Stimulated activated CD4-positive, alpha-beta T cell treated with anti-CD3 and anti-CD28 coated beads, Interleukin-15, amount 100 ng/mL, for 48 hours (primary cell): ENCODE measurements around the gene CBLB.
"Not testable (repeated sequence)": the region's sequence is repeated elsewhere in the genome, so short reads cannot be mapped to it uniquely, and the experiment has no call there.

ENCODE experiments used
- DNase-seq, 2 donors: peaks; one replicate each; pipeline ENCODE4 v3.0.0-alpha.2; 2020; ENCODE audit warnings: low read depth in 2 of 2

CBLB gene

GRCh38 chr3:105786990-105787389 is 81.8 kb downstream of the CBLB start:
- no peak for DNase-seq

GRCh38 chr3:105786241-105786640 is 82.6 kb downstream of the CBLB start:
- DNase-seq: no peak

GRCh38 chr3:105785803-105786202 is 83.0 kb downstream of the CBLB start:
- DNase-seq: no peak

GRCh38 chr3:105783631-105784030 is 85.2 kb downstream of the CBLB start:
- DNase-seq: no peak

- DNase-seq: no peak
Observed at GRCh38 chr3:105781871-105782270, 86.9 kb downstream of the CBLB start.

- no peak for DNase-seq
Observed at GRCh38 chr3:105780107-105780506, 88.7 kb downstream of the CBLB start.

- no peak for DNase-seq
Observed at GRCh38 chr3:105775368-105775767, 93.4 kb downstream of the CBLB start.

- no peak for DNase-seq
Observed at GRCh38 chr3:105774444-105775180, 94.2 kb downstream of the CBLB start.

GRCh38 chr3:105773291-105773690 is 95.5 kb downstream of the CBLB start:
- no peak for DNase-seq

- DNase-seq: no peak
Observed at GRCh38 chr3:105772635-105773034, 96.2 kb downstream of the CBLB start.

- DNase-seq: no peak
Observed at GRCh38 chr3:105771392-105771791, 97.4 kb downstream of the CBLB start.

- DNase-seq: no peak
Observed at GRCh38 chr3:105770410-105770809, 98.4 kb downstream of the CBLB start.

GRCh38 chr3:105767776-105768175 is 101.0 kb downstream of the CBLB start:
- no peak for DNase-seq

- DNase-seq: no peak
Observed at GRCh38 chr3:105767216-105767615, 101.6 kb downstream of the CBLB start.

GRCh38 chr3:105765308-105765639 is 103.5 kb downstream of the CBLB start:
- no peak for DNase-seq

GRCh38 chr3:105764378-105765307 is 104.2 kb downstream of the CBLB start:
- DNase-seq: no peak

- no peak for DNase-seq
Observed at GRCh38 chr3:105763659-105764036, 105.2 kb downstream of the CBLB start.

- DNase-seq: no peak
Observed at GRCh38 chr3:105762749-105763658, 105.8 kb downstream of the CBLB start.

GRCh38 chr3:105762214-105762613 is 106.6 kb downstream of the CBLB start:
- DNase-seq: not testable (repeated sequence)

- DNase-seq: no peak
Observed at GRCh38 chr3:105759442-105760078, 109.3 kb downstream of the CBLB start.

GRCh38 chr3:105758451-105758850 is 110.4 kb downstream of the CBLB start:
- DNase-seq: no peak
